Measurements from ENCODE around the gene PNLIPRP3. TPM values are rescaled to one million over a fixed set of nuclear protein-coding genes. Genes with fewer than 3 reads are reported as not detected.
"Not testable (repeated sequence)": the region's sequence is repeated elsewhere in the genome, so short reads cannot be mapped to it uniquely, and the experiment has no call there.

The PNLIPRP3 gene
- not detected for total RNA-seq
- long read RNA-seq = 0 reads

DNA sequence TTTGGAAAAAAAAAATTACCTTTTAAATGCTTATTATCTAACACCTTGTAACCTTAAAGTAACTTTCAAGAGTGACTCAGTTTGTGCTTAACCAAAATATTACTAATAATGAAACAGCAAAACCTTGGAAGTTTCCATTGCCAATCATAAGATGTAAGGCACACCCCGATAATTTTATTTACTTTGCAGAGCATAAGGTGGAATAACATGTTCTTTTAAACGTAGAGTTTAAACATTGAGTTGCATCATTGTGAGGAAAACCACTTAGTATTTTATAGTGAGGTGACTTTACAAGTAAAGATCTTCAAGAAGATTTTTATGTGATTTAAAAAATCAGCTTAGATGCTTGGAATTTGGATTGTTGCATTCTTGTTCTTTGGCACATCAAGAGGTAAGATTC is at the start of gene PNLIPRP3:
TSS of gene PNLIPRP3 (plus strand) at position 177 of the 400 bp plus-strand sequence. CDS start at position 343, 166 bp downstream.
- intact Hi-C loops (cut with DNase I) = no loop called here
- DNase-seq (no peak), ATAC-seq (ENCODE audit: poor library complexity) (no peak)

DNA sequence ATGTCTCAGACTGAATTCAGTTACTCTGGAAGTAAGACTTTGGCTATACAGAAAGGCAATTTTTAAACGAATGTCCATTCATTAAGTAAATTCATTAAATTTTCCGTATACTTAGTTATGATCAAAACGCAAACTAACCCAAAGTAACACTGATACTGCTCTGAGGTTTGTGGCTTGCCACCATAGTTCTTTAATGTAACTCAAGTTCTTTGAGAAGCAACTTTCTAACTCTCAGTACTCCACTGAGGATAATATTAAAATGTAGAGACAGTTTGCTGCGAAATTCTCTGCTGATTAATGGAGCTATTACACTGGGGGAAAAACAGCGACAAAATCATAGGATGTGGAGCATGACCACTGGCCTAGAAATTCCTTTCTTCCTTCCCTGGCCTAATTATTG is 45.4 kb upstream of the PNLIPRP3 start:
- intact Hi-C loops (cut with DNase I) = loop anchor here (10.0 kb wide), 1 partner anchor 587 kb away; no protein-coding TSS in a partner anchor
- no peak for ATAC-seq (ENCODE audit: poor library complexity)
- no peak for DNase-seq

DNA sequence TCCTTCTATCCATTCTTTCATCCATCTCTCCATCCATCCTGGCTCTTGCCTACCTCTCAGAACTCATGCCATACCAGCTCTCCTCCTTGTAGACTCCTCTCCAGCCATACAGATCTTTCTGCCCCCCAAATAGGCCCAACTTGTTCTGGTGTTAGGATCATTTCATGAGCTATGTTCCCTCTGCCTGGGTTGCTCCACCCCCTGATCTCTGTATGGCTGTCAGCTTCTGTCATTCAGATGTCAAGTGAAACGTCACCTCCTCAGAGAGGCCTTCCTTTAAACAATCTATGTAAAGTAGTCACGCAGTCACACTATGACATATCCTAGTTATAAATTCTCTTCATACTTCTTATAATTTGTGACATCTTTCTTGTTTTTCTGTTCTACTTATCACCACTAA is 42.3 kb upstream of the PNLIPRP3 start:
- ATAC-seq (ENCODE audit: poor library complexity) = no peak
- intact Hi-C loops (cut with DNase I) = loop anchor here (5.0 to 10.0 kb wide), 2 partner anchors 591 to 1033 kb away; no protein-coding TSS in a partner anchor
- no peak for DNase-seq

DNA sequence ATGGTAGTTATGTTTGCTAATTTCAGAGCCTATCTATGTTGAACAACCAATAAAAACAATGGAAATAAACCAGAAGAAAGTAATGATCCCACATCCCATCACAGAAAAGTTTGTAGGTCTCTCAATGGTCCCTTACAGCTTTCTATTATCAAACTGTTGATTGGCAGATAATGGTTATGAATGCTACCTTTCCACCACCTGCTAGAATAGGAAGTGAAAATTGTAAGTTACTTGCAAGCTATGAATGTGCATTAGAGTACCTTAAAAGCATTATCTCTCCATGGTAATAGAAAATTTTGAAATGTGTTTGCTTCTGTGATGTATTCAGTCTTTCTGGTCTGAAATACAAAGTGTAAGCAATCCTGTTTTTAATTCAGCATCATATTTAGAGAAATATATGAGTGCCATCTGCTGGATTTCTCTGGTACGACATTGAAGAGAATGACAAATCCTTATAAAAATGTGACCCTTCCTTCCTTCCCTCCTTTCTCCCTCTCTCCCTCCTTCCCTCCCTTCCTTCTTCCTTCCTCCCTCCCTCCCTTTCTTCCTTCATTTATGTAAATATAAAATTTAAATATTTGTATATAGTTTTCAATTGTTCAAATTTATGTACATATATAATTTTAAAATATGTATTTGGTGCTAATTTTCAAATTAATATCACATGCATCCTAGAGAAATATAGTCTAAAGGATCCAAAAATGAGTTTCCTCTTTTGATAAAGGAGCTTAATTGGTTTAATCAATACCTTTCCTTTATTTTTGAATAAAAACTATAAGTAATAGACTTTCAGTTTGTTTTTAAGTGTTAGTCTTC is 41.4 kb upstream of the PNLIPRP3 start:
- intact Hi-C loops (cut with DNase I) = loop anchor here (5.0 to 10.0 kb wide), 2 partner anchors 591 to 1034 kb away; no protein-coding TSS in a partner anchor
- DNase-seq = no peak
- ATAC-seq (ENCODE audit: poor library complexity) = no peak

DNA sequence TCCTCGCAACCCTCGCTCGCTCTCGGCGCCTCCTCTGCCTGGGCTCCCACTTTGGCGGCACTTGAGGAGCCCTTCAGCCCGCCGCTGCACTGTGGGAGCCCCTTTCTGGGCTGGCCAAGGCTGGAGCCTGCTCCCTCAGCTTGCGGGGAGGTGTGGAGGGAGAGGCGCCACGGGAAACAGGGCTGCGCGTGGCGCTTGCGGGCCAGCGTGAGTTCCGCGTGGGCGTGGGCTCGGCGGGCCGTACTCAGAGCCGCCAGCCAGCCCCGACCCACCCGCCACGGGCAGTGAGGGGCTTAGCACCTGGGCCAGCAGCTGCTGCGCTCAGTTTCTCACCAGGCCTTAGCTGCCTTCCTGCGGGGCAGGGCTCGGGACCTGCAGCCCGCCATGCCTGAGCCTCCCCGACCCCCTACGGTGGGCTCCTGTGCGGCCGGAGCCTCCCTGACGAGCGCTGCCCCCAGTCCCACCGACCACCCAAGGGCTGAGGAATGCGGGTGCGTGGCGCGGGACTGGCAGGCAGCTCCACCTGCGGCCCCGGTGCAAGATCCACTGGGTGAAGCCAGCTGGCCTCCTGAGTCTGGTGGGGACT is 34.3 kb upstream of the PNLIPRP3 start:
- DNase-seq; intact Hi-C loops (cut with DNase I); ATAC-seq (ENCODE audit: poor library complexity): not testable (repeated sequence)

DNA sequence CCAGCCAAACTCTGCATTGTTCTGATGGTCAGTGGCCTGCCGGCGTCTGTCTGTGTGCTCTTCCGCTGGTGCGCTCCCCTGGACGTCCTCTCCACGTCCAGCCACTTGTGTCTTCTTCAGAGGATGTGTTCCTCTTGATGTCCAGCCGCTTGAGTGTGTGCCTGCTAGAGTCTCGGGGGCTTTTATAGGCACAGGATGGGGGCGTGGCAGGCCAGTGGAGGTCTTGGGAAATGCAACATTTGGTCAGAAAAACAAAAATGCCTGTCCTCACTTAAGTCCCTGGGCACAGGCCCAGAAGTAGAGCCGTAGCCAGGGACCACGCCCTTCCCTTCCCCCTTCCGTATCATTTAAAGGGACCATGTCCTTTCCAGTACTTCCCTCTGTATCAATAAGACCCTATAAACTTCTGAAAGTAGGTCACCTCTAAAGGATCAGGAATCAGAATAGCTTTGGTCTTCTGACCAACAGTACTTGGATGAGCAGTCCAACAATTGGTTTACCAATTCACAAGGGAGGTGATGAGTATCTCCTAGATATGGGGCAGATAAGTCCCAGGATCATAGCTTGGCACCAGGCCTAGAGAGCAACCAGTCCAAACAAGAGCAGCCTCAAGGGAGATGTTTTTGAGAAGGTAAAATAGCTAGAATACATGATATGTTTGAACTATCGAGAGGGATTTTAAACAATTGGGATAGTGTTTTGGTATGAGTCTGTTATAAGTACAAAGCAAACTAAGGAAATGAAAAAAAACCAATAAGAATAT is 32.2 kb upstream of the PNLIPRP3 start:
- ATAC-seq (ENCODE audit: poor library complexity) = no peak
- intact Hi-C loops (cut with DNase I) = no loop called here
- DNase-seq = no peak

DNA sequence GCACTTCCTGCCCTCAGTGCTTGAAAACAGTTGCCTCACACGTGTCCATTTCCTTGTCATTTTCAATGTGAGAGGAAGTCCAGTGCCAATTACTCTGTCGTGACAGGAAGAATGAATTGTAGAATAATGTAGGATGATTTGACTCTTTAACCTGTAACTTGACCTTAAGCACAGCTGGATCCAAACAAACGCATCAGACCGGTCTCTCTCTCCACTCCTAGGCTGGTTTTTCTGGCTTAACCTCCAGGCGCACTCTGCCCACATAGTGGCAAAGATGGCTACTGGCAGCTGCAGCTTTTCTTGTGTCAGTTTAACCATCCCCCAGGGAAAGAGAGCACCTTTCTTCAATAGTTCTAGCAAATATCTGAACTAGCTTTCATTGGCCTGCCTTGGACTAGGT is 29.4 kb upstream of the PNLIPRP3 start:
- DNase-seq (no peak), ATAC-seq (ENCODE audit: poor library complexity) (no peak)
- intact Hi-C loops (cut with DNase I) = no loop called here

DNA sequence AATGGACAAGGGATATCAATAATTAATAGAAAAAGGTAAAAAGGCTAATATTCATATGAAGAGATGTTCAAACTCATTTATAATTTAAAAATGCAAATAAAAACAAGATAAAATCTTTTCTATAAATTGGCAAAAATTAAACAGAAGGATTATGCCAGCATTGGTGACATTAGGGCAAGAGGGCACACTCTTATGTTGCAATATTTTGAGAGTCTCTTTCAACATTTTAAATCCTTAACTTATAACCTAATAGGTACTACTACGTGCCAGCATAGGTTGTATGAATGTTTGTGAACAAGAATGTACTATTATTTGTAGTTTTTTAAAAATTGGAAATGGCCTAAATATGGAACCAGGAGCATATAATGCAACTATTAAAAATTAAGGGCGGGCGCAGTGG is 24.8 kb upstream of the PNLIPRP3 start:
- no peak for DNase-seq
- intact Hi-C loops (cut with DNase I) = no loop called here
- ATAC-seq (ENCODE audit: poor library complexity) = no peak

DNA sequence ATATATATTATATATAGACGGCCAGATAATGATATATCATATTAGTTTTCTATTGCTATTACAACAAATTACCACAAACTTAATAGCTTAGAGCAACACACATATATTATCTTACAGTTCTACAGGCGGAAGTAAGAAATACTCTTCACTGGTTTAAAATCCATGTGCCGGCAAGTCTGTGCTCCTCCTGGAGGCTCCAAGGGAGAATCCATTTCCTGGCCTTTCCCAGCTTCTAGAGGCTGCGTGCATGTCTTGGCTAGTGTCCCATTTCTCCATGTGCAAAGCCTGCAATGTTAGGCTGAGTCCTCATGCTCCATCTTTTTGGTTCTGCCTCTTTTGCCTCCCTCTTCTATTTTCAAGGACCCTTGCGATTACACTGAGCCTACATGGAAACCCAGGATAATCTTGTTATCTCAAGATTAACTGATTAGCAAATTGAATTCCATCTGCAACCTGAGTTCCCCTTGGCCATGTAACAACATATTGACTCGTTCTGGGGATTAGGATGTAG is 23.9 kb upstream of the PNLIPRP3 start:
- intact Hi-C loops (cut with DNase I) = no loop called here
- ATAC-seq (ENCODE audit: poor library complexity) (no peak), DNase-seq (no peak)

DNA sequence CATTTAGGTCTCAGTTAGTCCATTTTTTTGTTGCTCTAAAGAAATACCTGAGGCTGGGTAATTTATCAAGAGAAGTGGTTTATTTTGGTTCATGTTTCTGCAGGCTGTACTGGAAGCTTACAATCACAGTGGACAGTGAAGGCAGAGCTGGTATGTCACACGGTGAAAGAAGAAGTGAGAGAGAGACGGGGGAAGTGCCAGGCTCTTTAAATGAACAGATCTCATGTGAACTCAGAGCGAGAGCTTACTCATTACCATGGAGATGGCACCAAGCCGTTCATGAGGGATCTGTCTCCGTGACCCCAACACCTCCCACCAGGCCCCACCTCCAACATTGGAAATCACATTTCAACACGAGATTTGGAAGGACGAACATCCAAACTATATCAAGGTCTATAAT is 18.9 kb upstream of the PNLIPRP3 start:
- DNase-seq (no peak), ATAC-seq (ENCODE audit: poor library complexity) (no peak)
- intact Hi-C loops (cut with DNase I) = no loop called here

DNA sequence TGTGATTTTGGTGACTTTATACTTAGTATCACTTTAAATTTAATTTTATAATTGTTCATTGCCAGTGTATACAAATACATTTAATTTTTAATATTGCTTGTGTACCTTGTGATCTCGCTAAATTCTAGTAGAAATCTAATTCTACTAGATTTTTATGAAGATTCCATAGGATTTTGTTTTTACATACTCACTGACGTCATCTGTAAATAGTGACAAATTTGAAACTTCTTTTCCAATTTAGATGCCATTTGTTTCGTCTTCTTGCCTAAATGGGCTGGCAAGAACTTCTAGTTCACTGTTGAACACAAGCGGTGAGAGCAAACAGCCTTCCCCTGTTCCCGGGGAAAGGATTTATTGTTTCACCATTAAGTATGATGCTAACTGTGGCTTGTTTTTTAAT is 17.3 kb upstream of the PNLIPRP3 start:
- DNase-seq (no peak), ATAC-seq (ENCODE audit: poor library complexity) (no peak)
- intact Hi-C loops (cut with DNase I) = no loop called here

DNA sequence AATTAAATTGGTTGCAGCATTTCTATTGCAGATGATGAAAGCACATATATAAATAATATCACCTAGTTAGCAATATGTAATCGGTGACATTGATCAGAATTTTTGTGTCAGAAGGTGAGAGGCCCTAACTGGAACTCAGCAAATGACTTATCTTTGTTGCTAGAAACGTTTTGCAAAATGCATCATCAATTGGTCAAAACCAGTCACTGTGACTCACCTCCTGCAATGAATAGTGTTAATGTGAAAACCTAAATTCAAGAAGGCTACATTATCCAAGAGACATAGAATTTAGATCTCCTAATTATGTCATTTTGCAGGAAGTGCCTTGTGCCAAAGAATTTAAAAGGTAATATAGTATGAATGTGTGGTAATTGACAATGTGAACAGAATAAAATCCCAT is 9.8 kb upstream of the PNLIPRP3 start:
- ATAC-seq (ENCODE audit: poor library complexity) = no peak
- DNase-seq = no peak
- intact Hi-C loops (cut with DNase I) = no loop called here

DNA sequence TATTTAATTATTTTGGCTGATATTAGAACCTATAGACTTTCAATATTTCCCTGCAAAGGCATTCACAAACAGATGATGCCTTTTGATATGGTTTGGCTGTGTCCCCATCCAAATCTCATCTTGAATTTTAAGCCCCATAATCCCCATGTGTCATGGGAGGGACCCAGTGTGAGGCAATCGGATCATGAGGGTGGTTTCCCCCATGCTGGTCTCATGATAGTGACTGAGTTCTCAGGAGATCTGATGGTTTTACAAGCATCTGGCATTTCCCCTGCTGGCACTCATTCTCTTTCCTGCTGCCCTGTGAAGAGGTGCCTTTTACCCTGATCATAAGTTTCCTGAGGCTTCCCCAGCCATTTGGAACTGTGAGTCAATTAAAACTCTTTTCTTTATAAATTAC is 9.3 kb upstream of the PNLIPRP3 start:
- ATAC-seq (ENCODE audit: poor library complexity) (no peak), DNase-seq (no peak)
- intact Hi-C loops (cut with DNase I) = no loop called here

DNA sequence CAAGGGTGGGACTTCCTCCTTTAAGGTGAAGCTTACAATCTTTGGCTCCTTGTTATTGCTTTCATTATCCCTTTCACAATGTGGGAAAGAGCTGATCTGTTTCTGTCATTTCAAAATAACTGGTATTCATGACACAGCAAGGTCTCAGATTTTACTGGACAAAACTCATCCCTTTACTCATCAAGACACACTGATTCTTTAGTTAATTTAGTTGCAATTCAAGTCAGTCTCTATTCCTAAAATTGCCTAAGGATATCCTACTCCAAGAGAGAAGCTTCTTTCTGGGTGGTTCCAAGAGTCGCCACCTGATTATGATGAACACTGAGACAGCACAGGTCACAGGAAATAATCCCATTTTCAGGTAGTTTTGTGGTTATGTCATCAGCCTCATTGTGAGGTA is 5.8 kb upstream of the PNLIPRP3 start:
- DNase-seq (no peak), ATAC-seq (ENCODE audit: poor library complexity) (no peak)
- intact Hi-C loops (cut with DNase I) = no loop called here

DNA sequence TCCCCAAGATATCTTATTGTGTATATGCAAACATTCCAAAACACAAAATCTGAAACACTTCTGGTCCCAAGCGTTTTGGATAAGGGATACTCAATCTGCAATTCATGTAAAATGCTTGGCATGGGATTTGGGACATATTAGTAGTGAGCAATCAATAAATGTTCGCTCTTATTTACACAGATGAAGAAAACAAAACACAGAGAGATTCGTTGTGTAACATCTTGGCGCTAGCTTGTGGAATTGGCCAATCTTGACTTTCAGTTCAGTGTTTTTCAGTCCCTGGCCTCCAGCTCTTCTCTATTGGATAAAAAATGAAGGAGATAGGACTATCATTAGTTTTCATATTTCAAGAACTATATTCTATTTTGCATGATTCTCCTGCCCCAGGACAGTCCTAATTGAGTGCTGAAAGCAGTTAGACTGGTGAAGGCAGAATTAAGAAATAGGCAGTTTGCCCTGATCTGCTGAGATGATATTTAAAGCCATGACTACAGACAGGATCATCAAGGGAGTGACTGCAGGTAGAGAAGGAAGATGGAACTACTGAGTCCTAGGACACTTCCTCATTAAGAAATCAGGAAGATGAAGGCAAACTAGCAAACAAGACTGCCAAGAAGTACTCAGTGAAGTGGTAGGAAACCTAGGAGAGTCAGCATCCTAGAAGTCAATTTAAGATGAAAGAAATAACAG is 1.8 kb downstream of the PNLIPRP3 start:
- intact Hi-C loops (cut with DNase I) = no loop called here
- no peak for ATAC-seq (ENCODE audit: poor library complexity)
- DNase-seq = no peak

DNA sequence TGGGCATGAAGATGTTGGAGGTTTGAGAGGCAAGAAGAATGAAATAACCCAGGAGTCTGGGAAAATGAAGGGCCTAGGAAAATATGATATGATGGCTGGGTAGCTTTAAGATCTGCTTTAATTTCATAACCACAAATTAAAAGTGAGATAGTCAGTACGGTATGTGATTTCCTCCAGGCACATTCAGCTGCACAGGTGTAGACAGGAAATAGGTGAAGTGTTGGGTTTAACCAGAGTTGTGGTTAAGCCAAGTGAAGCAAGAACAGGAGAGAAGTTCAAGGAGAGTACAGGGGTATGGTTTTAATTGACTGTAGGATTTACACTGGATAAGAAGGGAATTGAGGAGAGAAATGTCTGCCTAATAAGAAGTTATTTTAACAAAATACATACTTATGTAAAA is 2.6 kb downstream of the PNLIPRP3 start:
- DNase-seq = no peak
- intact Hi-C loops (cut with DNase I) = no loop called here
- no peak for ATAC-seq (ENCODE audit: poor library complexity)

DNA sequence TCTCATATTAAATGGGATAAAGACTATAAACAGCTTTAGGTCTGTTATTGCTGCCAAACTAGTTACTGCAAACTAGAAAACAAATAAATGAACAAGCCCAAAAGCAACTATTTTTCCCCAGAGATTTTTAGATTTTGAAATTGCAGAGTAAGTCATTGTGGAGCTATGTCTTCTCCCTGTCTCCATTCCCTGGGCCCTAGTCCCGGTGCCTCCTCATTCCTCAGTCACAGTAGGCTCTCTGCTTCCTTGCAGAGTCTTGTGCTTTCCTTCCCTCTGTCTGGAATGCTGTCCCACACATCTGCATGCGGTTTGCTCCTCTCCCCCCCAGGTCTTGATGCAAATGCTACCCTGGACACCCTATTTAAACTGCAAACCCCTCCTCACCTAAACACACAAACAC is 4.0 kb downstream of the PNLIPRP3 start:
- ATAC-seq (ENCODE audit: poor library complexity) = no peak
- DNase-seq = no peak
- intact Hi-C loops (cut with DNase I) = no loop called here

DNA sequence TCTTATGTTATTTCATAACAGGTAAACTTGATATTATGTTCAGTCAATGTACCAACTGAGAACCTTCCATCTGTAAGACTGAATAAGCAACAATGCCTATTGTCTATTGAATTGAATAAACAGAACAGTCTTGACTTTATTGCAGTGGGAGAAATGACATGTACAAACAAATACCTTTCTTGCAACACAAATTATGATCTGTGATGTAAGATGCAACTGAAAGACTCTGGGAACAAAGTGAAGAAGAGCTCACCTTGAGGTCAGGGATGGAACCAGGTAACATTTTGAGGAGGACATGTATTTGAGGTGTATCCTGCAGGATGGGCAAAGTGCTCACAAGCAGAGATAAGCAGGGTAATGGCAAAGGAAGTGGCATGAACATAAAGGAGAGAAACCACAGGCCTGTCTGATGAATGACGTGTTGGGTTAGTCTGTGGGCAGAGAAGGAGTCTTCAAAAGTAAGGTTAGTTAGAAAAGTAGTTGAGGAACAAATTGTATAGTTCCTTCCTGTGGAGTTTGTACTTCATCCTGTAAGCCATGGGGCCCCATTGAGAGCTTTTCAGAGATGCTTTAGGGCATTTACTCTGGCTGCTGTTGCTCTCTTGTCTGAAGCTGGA is 9.5 kb downstream of the PNLIPRP3 start:
- ATAC-seq (ENCODE audit: poor library complexity) (no peak), DNase-seq (no peak)
- intact Hi-C loops (cut with DNase I) = no loop called here
